C1 segment of cervical spinal cord (tissue), 14 donors: ENCODE measurements around the gene ANKH.
"Not testable (repeated sequence)": the region's sequence is repeated elsewhere in the genome, so short reads cannot be mapped to it uniquely, and the experiment has no call there.

Source experiments
- DNase-seq, 14 donors: peaks; one replicate each; lab custom pipeline; 2025; lab: John Stamatoyannopoulos, UW

The ANKH gene

DNA sequence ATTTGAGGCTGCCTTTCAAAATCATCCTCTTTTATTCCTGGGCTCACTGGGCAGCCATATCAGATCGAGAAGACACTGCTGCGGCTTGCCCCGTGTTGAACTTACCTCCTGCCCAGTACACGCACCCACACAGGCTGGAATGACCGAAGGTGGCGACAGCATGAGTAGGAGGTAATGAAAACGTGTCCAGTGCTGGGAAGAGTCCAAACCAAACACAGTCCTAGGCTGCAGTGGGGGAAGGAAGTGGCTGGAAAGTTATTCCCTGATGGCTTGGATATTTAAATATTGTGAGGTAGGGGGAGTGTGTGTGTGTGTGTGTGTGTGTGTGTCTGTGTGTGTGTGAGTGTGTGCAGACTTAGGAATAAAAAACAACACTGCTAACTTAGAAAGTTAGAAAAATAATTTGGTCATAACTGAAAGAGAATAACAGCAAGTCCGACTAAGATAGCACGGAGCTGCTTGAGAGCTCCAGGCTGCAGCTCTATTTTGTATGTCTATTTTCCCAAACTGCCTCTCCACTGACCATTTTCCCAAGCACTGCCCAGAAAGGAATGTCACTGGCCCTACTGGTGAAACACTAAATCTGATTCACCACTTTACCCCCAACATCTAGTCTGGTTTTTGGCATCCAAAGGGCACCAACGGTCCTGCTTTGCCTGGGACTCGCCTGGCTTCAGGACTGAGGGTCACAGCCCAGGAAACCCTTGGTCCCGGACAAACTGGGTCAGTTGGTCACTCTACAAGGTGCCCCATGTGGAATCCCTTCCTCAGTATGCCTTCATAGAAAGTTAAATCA lies 41.2 kb downstream of the ANKH start:
- peak in 1 of 14 donors; percentile 35 for DNase-seq

DNA sequence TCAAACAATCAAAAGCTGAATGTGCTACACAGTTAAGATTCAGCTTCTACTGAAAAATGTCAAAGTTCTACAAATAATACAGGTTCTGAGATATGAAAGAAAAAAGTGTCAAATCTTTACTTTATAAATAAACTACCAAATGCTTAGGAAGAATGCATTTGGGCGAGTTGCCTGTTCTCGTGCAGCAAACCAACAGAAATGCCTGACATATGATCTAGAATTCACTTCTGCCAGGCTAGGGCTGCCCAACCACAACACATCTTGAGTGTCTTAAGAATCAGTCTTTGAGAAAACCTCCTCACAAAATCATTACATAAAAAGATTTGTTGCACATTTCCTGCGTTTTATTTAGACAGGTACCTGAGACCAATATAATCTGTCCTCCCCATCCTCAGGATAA lies 42.2 kb downstream of the ANKH start:
- peak in 1 of 14 donors; percentile 39 for DNase-seq

DNA sequence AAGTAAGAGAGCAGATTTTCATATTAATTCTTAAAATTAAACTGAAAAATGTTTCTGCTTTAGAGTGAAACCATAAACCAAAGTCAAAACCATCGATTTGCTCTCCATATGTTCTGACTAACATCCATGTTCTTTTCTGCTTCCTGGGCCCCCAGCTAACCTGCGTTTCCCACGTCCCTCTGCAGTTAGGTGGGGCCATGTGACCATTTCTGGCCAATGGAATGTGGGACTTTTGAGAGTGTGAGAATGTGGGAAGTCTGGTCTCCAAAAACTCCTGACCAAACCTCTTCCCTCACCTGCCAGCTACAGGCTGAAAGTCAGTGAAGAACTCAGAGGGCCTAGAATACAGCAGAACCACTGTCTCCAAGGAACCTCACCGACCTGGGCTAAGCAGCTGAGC lies 44.9 kb downstream of the ANKH start:
- DNase-seq, result no peak

DNA sequence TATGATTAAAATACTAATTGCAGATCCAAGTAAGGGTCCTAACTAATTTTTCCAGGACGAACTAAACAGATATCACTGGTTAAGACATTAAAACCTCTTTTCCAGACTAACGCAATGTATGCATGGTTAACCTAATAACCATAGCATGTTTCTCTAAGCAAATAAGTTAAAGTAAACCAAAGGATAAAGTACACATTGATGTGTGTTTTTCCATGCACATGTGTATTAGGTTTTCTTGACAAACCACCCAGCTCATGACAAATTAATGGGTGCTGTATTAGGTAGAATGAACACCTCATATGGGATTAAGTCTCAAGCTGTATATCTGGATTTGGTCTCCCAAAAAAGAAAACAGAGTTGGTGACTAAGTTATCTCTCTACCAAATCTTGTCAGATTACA lies 45.6 kb downstream of the ANKH start:
- DNase-seq, result no peak

DNA sequence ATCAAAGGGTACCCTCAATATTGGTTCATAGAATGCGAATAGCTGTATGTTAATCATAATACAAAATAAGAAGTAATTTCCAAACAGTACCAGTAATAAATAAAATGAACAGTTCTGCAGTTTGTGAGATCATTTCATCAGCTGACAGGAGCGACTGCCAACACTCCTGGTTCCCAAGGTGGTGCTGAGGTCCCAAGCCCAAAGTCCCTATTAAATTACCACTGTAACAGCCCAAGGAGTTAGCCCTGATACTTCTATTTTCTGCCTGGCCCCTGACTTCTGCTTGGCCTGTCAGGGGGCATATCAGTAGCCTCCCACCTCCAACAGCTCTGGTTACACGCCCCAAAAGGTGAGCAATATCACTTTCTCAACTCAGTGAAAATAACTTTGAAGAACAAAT lies 47.1 kb downstream of the ANKH start:
- DNase-seq, result no peak

DNA sequence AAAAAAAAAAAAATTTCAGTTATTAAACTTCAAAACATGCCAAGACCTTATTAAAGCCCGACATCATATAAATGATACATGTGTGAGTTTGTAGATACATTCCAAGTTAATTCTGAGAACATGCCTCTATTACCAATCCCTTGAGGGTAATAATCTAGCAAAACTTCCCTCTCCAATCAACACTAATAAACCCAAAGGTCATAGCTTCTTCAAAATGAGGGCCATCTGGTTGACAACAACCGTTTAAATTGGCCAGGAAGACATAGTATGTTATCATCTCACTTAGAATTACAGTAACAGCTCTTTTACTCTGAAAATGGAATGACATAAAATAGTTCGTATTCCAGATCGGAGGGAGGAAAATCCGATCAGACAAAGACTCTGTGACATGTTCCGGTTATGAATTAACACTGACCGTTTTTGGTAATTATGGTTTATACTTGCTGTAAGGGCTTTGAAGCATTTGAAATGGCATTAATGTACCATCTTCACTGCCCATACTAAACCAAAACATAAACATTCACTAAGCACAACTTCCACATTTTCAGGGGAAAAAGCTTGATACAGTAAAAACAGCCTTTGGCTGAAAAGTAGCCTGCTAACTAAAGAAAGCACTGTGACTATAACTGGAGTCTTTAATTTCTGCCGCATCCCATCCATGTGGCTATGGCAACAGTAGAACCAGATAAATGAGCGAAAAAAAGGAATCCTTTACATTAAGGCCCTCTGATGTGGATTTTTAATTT lies 50.3 kb downstream of the ANKH start:
- peak in 1 of 14 donors; percentile 56 for DNase-seq

DNA sequence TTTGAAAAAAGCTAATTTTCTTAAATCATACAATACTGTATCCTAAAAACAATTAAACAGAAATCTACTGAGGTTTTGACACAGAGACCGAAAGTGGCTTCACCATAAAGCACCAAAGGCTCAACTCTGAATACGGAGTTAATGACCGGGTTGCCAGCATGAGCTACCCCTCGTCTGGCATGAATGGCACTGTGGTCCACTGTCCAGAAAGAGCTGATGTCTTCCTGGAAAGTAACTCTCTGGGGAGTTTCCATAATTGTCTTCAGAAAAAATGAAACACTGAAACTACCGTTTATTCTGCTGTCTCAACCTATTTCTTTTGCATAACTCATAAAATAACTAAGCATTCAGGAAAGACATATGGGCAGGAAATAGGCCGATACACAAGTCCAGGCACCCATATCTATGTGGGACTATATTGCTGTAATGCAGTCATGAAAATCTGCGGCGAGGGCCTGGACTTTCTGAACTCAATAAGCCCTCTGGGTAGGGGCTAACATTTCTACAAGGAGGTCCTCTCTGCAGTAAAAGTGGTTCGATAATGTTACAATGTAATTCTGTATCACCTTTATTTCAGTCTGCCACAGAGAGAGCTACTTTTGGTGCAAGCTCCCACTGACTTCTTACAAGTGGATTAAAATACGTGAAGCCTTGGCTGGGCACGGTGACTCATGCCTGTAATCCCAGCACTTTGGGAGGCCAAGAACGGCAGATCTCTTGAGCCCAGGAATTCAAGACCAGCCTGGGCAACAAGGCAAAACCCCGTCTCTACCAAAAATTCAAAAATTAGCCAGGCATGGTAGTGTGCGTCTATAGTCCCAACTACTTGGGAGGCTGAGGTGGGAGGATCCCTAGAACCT lies 52.4 kb downstream of the ANKH start:
- DNase-seq, result no peak

DNA sequence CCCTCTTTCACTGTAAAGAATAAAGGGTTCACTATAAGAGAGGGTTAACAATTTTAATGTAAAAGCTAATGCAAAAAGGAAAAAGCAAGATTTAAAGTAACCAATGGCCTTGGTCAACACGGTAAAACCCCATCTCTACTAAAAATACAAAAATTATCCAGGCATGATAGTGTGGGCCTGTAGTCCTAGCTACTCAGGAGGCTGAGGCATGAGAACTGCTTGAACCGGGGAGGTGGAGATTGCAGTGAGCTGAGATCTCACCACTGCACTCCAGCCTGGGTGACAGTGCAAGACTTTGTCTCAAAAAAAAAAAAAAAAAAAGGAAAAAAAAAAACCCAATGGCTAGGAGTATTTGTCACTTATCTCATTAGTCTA lies 53.8 kb downstream of the ANKH start:
- not testable (repeated sequence) for DNase-seq

DNA sequence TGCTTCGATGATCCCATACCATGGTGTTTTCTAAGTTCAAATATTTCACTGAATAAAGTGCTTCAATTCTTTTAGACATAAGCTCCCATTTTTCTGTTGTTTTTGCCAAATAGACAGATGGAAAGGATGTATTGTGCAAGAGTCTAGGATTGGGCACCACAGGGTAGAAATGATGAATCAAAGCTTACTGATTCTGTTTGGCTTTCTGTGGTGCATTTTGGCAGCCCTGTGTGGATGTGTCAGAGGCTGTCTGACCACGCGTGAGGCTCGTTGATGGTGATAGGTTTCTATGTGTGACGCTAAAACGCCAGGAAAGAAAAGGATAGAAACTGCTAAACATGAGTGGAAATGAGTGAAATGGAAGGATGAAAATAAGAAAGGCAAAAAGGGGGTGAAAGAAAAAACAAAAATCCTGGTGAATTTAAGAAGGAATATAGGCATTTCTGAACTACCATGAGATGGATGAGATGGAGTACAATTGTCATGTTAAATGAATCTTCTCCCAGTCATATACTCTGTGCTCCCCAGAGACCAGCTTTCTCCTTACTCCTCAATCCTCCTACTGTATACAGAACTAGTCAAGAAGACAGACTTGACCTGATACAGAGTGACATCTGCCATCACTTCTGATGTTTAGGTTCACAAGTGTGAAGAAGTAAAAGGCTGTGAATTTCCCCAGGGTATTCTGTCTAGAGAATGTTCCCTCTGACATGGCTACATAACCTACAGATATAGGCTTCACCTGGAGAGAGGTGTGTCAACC lies 54.4 kb downstream of the ANKH start:
- peak in 4 of 14 donors; percentile 20 to 94 (median 37) for DNase-seq

DNA sequence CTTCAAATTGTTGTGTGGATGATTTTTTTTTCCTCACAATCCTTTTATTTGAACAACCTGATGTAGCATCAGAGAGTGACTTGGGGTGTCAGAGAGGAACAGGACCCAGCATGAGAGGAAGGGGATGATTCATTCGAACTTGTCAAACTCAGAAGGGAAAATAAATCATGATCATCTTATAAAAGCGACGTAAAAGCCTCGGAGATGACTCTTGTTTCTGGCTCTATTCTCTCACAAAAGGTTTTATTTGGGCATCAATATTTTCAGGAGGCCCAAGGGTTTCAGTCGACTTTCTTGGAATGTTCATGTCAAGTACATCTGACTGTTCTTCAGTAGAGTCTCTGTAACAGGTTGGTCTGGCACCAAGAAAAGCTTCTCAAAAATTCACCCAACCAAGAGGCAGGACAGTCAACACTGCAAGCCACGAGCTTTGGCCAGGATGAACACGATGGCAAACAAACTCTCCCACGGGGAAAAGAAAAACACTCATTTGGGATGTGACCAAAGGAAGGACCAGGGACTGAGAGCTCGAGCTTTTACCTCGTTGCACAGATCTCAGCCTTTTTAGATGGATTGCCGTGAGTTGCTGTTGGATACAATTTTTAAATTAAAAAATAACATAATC lies 55.1 kb downstream of the ANKH start:
- DNase-seq, result peak in 1 of 14 donors; percentile 94

DNA sequence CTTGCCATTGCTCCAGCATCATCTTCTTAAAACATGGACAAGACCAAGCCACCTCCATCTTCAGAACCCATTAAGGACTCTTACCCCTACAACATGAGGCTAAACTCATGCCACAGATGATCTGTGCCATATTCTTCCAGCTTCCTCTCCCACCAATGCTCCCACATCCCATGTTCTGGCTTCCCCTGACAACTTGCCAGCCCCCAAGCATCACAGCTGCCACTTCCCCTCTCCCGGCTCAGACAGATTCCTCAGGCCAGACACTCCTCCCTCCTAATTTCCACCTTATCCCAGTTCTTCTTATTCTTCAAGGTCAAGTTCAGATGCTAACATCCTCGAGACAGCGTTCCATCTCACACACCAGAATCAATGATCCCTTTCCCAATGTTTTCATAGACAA lies 57.8 kb downstream of the ANKH start:
- no peak for DNase-seq

DNA sequence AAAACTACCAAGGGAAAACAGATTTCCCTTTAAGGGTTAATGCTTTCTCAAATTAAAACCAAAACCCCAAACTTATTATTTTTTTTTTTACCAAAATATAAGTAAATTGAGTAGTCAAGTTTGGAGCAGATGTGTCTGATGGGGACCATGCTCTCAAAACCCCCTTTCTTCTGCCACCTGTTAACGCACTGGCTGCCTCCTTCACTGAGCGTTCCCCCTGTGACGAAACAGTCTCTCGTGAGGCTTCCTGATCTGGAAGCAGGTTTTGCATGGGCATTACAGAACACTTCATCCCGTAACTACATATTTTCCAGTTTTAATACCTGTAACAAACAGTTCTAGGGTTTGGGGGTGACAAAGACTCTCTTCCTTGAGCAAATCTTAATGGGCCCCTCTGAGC lies 59.4 kb downstream of the ANKH start:
- DNase-seq, result no peak

DNA sequence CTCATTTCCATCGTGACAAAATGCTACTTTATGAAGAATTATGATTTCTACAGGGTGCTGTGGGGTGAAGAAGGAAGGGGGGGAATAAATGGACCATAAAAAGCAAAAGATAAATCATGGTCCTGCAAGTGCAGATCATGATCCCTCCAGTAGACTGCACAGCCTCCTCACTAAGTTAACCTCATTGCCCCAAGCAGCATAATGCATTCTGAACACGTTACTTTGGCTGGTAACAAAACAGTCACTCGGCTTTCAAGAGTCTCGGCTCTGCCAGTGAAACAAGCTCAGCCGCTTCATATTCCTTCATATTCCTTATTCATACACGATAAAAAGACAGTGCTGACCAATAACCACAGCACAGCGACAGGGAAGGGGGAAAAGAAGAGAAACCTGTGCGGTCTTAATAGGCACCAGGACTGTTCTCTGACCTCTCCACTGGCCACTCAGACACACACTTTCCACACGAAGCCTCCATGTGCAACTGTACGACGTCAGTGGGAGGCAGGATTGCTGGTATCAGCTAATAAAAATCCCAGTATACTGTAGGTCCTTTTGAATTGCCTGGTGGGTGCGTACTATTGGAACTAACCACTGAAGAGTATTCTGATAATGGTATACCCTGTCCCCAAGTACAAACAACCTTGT lies 60.5 kb downstream of the ANKH start:
- DNase-seq, result peak in 5 of 14 donors; percentile 15 to 73 (median 29)

DNA sequence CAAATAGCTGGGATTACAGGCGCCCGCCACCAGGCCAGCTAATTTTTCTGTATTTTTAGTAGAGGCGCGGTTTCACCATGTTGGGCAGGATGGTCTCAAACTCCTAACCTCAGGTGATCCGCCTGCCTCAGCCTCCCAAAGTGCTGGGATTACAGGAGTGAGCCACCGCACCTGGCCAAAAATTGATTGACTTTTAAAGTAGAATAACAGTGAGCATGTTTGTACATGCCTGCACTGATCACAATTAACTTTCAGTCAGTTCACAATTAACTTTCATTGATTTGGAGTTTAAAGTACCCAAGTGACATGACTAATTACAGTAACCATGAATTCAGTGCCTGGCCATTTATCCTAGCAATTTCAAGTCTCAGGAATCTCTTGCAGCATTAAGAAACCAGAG lies 61.3 kb downstream of the ANKH start:
- no peak for DNase-seq

DNA sequence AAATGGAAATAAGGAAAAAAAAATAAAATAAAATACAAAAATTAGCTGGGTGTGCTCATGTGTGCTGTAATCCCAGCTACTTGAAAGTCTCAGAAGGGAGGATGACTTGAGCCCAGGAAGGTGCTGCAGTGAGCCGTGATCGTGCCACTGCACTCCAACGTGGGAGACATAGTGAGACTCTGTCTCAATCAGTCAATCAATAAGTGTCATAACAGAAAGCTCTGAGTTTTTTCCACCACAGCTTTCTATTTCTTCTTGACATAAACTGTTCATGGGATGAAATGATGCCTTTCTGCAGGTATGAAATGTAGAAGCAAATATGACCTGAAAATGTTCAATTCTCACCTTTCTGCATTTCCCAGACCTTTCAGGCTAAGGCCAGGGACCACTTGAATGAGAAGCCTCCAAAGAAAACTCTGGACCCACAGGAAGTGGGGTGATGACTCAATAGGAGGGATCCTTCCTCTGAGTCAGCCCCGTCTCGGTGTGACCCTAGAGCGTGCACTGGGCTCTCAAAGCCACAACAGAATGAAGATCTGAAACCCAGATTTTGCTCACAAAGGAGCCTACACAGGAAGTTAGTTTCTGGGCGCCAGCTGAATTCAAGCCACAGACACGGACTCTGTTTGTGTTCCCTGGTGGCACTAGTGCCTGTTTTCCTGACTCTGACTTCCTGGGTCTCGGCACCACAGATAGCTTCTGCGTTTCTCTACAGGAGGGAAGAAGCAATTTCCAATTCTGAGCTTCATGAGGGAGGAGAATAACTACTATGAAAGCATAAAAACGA lies 62.0 kb downstream of the ANKH start:
- peak in 11 of 14 donors; percentile 16 to 77 (median 59) for DNase-seq

DNA sequence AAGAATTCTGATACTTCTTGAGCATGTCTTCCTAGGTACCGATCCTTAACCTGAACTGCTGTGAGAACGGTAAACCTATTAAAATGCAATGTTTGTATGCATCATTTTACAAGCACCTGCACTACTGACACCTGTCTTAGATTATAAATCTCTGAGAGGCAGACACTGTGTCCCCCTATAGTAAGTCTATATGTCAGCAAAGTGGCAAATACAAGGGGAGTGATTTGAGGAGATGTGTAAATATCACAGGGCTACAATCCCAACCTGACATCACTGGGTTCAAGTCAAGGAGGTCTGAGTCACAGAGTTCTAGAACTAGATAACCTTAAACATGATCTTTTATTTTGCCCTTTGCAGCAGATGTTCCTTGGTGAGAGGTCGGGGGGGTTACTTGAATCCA lies 64.1 kb downstream of the ANKH start:
- DNase-seq, result no peak

DNA sequence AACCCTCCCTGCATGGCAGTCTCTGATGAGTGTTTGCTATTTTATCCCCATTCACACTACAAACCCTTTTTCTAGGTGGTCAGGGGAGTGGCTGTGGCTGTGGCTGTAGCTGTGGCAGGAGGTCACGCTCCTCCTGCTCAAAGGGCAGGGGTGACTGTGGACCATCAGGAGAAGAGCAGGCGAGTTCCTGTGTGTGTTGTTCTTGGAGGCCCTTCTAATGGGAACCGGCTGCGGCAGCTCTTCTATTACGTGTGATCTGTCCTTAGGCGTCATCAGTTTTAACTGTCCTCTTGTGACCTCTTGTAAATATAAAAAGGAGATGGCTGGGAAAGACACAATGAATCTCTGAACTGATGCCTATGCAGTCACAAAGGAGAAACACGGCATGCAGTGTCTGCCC lies 65.1 kb downstream of the ANKH start:
- peak in 2 of 14 donors; percentile 11 to 35 for DNase-seq

DNA sequence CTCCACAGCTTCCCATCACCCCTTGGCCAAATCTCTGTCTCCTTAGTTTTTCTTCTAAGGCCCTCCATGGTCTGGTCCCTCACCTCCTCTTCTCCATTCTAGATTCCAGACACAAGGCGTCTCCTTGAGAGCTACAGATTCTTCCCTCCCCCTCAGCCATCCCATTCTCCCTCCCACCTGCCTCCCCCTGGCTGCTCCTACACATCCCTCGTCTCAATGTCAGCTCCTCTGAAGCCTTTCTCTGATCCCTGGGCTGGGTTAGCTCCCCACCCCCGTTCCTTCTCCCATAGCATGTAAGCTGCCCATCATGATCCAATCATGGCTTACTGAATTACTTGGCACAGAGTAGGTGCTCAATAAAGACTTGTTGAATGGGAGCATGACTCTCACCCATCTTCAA lies 69.0 kb downstream of the ANKH start:
- no peak for DNase-seq

DNA sequence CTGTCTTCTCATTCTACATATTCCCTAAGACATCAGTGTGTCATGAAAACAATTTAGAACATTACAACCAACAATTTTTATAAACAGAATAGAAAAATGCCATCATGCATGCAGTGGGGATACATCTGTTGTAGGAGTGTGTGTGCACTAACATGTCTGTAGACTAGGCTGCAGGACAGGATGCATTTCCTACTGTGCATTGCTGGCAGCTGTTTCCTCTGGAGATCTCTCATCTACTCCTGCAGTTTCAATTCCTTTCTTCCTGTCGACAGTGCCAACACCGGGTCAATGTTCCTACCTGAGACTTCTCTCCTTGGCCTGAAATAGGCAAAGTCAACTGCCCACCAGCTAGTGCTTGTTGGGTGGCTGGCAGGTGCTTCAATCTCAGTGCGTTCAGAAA lies 69.8 kb downstream of the ANKH start:
- no peak for DNase-seq

DNA sequence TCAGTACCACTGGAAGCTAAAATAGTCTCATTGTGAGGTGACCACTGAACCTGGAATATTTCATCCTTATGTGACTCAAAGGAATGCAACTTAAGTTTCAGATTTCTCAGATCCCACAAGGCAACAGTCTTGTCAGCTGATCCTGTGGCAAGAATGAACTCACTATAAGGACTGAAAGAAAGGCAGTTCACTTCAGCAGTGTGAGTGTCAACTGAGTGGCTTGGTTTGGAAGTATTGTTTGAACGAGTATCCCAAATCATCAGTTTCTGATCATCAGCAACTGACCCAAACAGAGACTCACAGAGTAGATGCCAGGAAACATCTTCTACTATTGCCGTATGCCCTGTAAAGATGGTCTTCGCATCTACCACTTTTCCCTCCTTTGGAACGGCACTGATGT lies 74.2 kb downstream of the ANKH start:
- not testable (repeated sequence) for DNase-seq
